Measurements from ENCODE around the gene ADGRD2. TPM values are rescaled to one million over a fixed set of nuclear protein-coding genes. Genes with fewer than 3 reads are reported as not detected.

The ADGRD2 gene
- total and polyA plus RNA-seq, 2 of the 13 experiments (the other 11 are each of a cell fraction or from before 2014, with no cell fraction given): not detected

DNA sequence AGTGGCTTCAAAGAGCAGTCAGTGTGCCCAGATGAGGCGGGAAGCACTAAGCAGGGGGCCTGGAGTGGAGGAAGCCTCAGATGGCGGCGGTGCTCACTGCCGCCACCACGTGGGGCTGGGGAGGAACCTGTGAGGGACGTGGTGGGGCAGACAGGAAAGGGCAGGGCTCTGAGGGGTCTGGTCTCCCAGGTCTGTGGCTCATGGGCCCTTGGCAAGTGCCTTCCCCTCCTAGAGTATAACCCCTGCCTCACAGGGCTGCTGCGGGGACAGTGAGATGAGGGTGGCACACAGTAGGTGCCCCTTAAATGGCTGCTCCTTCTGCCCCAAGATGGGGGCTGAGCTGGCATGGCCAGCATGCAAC lies 30.4 kb downstream of the ADGRD2 start (continued):
- TF ChIP-seq TBL1XR1 (IDR thresholded peaks at IDR 0.05; ENCODE audit: borderline replicate concordance, low read length, partially characterized antibody): no peak
- TF ChIP-seq, protein P1, sequence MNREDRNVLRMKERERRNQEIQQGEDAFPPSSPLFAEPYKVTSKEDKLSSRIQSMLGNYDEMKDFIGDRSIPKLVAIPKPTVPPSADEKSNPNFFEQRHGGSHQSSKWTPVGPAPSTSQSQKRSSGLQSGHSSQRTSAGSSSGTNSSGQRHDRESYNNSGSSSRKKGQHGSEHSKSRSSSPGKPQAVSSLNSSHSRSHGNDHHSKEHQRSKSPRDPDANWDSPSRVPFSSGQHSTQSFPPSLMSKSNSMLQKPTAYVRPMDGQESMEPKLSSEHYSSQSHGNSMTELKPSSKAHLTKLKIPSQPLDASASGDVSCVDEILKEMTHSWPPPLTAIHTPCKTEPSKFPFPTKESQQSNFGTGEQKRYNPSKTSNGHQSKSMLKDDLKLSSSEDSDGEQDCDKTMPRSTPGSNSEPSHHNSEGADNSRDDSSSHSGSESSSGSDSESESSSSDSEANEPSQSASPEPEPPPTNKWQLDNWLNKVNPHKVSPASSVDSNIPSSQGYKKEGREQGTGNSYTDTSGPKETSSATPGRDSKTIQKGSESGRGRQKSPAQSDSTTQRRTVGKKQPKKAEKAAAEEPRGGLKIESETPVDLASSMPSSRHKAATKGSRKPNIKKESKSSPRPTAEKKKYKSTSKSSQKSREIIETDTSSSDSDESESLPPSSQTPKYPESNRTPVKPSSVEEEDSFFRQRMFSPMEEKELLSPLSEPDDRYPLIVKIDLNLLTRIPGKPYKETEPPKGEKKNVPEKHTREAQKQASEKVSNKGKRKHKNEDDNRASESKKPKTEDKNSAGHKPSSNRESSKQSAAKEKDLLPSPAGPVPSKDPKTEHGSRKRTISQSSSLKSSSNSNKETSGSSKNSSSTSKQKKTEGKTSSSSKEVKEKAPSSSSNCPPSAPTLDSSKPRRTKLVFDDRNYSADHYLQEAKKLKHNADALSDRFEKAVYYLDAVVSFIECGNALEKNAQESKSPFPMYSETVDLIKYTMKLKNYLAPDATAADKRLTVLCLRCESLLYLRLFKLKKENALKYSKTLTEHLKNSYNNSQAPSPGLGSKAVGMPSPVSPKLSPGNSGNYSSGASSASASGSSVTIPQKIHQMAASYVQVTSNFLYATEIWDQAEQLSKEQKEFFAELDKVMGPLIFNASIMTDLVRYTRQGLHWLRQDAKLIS (CRISPR knock-in tag; IDR thresholded peaks at IDR 0.05): no peak
- TF ChIP-seq, protein P2, sequence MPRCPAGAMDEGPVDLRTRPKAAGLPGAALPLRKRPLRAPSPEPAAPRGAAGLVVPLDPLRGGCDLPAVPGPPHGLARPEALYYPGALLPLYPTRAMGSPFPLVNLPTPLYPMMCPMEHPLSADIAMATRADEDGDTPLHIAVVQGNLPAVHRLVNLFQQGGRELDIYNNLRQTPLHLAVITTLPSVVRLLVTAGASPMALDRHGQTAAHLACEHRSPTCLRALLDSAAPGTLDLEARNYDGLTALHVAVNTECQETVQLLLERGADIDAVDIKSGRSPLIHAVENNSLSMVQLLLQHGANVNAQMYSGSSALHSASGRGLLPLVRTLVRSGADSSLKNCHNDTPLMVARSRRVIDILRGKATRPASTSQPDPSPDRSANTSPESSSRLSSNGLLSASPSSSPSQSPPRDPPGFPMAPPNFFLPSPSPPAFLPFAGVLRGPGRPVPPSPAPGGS (CRISPR knock-in tag; IDR thresholded peaks at IDR 0.05): no peak
- no peak for TF ChIP-seq ARID4A (CRISPR knock-in tag; IDR thresholded peaks at IDR 0.05; ENCODE audit: borderline replicate concordance)
- no peak for TF ChIP-seq ZNF430 (CRISPR knock-in tag; IDR thresholded peaks at IDR 0.05)
- no peak for TF ChIP-seq EP300 (IDR thresholded peaks at IDR 0.05; ENCODE audit: low read depth in 2 of 2, low read length in 2 of 2)
- TF ChIP-seq EP300 (CRISPR knock-in tag; IDR thresholded peaks at IDR 0.05; ENCODE audit: borderline replicate concordance): no peak
- TF ChIP-seq ZBTB1 (CRISPR knock-in tag; IDR thresholded peaks at IDR 0.05; ENCODE audit: borderline replicate concordance): no peak
- no peak for TF ChIP-seq SP5 (CRISPR knock-in tag; IDR thresholded peaks at IDR 0.05; ENCODE audit: borderline replicate concordance, low read depth)
- TF ChIP-seq SALL1 (CRISPR knock-in tag; IDR thresholded peaks at IDR 0.05): peak; percentile 23; the same call in 1 of the 2 replicates
- TF ChIP-seq ZNF224 (CRISPR knock-in tag; IDR thresholded peaks at IDR 0.05): no peak
- TF ChIP-seq, protein P3, sequence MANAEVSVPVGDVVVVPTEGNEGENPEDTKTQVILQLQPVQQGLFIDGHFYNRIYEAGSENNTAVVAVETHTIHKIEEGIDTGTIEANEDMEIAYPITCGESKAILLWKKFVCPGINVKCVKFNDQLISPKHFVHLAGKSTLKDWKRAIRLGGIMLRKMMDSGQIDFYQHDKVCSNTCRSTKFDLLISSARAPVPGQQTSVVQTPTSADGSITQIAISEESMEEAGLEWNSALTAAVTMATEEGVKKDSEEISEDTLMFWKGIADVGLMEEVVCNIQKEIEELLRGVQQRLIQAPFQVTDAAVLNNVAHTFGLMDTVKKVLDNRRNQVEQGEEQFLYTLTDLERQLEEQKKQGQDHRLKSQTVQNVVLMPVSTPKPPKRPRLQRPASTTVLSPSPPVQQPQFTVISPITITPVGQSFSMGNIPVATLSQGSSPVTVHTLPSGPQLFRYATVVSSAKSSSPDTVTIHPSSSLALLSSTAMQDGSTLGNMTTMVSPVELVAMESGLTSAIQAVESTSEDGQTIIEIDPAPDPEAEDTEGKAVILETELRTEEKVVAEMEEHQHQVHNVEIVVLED (CRISPR knock-in tag; IDR thresholded peaks at IDR 0.05; ENCODE audit: borderline replicate concordance): no peak
- no peak for TF ChIP-seq ZNF468 (CRISPR knock-in tag; IDR thresholded peaks at IDR 0.05)
- TF ChIP-seq CBX1 (IDR thresholded peaks at IDR 0.05; ENCODE audit: low read depth): no peak
- TF ChIP-seq ZNF3 (CRISPR knock-in tag; IDR thresholded peaks at IDR 0.05): no peak
- TF ChIP-seq SYNCRIP (IDR thresholded peaks at IDR 0.05; ENCODE audit: insufficient read depth, low read depth, low read length): no peak
- 0 out of 2 replicates have a peak, but pooled peaks have one; percentile 17 for TF ChIP-seq ZNF891 (CRISPR knock-in tag; IDR thresholded peaks at IDR 0.05)
- TF ChIP-seq KAT8 (CRISPR knock-in tag; IDR thresholded peaks at IDR 0.05): 0 out of 2 replicates have a peak, but pooled peaks have one; percentile 29
- no peak for TF ChIP-seq ZNF775 (CRISPR knock-in tag; IDR thresholded peaks at IDR 0.05; ENCODE audit: borderline replicate concordance)
- TF ChIP-seq AHR (CRISPR knock-in tag; IDR thresholded peaks at IDR 0.05): peak; percentile 29; the same call in 1 of the 2 replicates
- no peak for TF ChIP-seq NBN (conservative IDR thresholded peaks at IDR 0.05)

Data from HepG2 (cell line).